Peyer's patch (tissue), 4 donors: ENCODE results near the gene TDRD10. TPM values are rescaled to one million over a fixed set of nuclear protein-coding genes. Genes with fewer than 3 reads are reported as not detected.

Experiments used
- DNase-seq, 3 donors: peaks; one replicate each; pipeline ENCODE4 v3.0.0-alpha.2; 2017 to 2019
- H3K27ac ChIP-seq, 4 donors: fragments of 200-600 bp; sonication (generic); one replicate each; pipeline ENCODE4 v1.5.1; 2016 to 2019
- H3K27me3 ChIP-seq, 2 donors: fragments of 200-600 bp; sonication (generic); one replicate each; pipeline ENCODE4 v1.5.1; 2019
- H3K36me3 ChIP-seq, 3 donors: fragments of 200-600 bp; sonication (generic); one replicate each; pipeline ENCODE4 v1.5.1; 2016 to 2019
- H3K4me1 ChIP-seq, 4 donors: fragments of 200-600 bp; sonication (generic); one replicate each; pipeline ENCODE4 v1.5.1; 2016 to 2019
- H3K4me3 ChIP-seq, 4 donors: fragments of 200-600 bp; sonication (generic); 1 replicate in 3 of 4; 2 replicates in 1 of 4; pipeline ENCODE4 v1.5.1; 2016 to 2019; ENCODE audit warnings: mild to moderate bottlenecking in 1 of 4
- H3K9me3 ChIP-seq, 4 donors: fragments of 200-600 bp; sonication (generic); one replicate each; pipeline ENCODE4 v1.5.1; 2016 to 2019; ENCODE audit warnings: mild to moderate bottlenecking in 1 of 4
- CTCF ChIP-seq, 6 experiments: fragments of 450-650 bp in 4 of 6; fragments of 200-600 bp in 2 of 6; sonication (generic) in 1 of 6; IDR thresholded peaks; one replicate each; pipeline ENCODE4 v1.5.1; 2017 to 2019; ENCODE audit warnings: antibody characterized with exemption in 6 of 6, mild to moderate bottlenecking in 3 of 6, moderate library complexity in 1 of 6
- POLR2A ChIP-seq, 2 donors: fragments of 450-650 bp; IDR thresholded peaks; one replicate each; pipeline ENCODE4 v1.5.1; 2017; ENCODE audit warnings: antibody characterized with exemption in 2 of 2, mild to moderate bottlenecking in 2 of 2, moderate library complexity in 2 of 2
- total RNA-seq, 4 donors: library from RNA; depleted of rRNA; stranded (reverse); fragments of >200 nt; gene quantifications; one replicate each; pipeline ENCODE4 v1.1.0, GENCODE V29; 2016

TDRD10 gene
- total RNA-seq, 4 donors from 2014 or later = 0.53 to 3.5 (median 1.6) TPM; not detected in 1

- Histone ChIP-seq H3K27ac (no peak overlapping the region), H3K36me3 (peaks cover 0 to 62% (median 0%) of the 10 kb centered on the region in 3 donors), H3K4me1 (peaks cover 0 to 16% (median 2%) of the 10 kb centered on the region in 4 donors), H3K9me3 (no peaks in the 10 kb centered on the region), H3K4me3 (no peak overlapping the region), H3K27me3 (no peaks in the 10 kb centered on the region)
- no peak for DNase-seq
- TF ChIP-seq CTCF (IDR thresholded peaks at IDR 0.05) (no peak), POLR2A (IDR thresholded peaks at IDR 0.05) (no peak)
These were observed 42.9 kb upstream of the TDRD10 start for GRCh38 chr1:154459080-154459479.

GRCh38 chr1:154460695-154461260 lies 41.2 kb upstream of the TDRD10 start:
- TF ChIP-seq CTCF (IDR thresholded peaks at IDR 0.05) (no peak), POLR2A (IDR thresholded peaks at IDR 0.05) (no peak)

GRCh38 chr1:154463512-154463990 lies 38.5 kb upstream of the TDRD10 start:
- Histone ChIP-seq H3K36me3 (peaks cover 0 to 38% (median 0%) of the 10 kb centered on the region in 3 donors), H3K4me1 (peaks cover 0 to 16% (median 4%) of the 10 kb centered on the region in 4 donors), H3K27ac (peak overlapping the region; percentile 16 to 58 (median 24)), H3K27me3 (no peaks in the 10 kb centered on the region), H3K4me3 (no peak overlapping the region), H3K9me3 (no peaks in the 10 kb centered on the region)
- no peak for TF ChIP-seq CTCF (IDR thresholded peaks at IDR 0.05)
- no peak for TF ChIP-seq POLR2A (IDR thresholded peaks at IDR 0.05)
- DNase-seq = peak in 2 of 3 donors; percentile 51 to 64

More at GRCh38 chr1:154460695-154461260, 41.2 kb upstream of the TDRD10 start:
- peaks cover 0 to 16% (median 4%) of the 10 kb centered on the region in 4 donors for H3K4me1 ChIP-seq
- no peaks in the 10 kb centered on the region for H3K27me3 ChIP-seq
- H3K9me3 ChIP-seq = no peaks in the 10 kb centered on the region
- peaks cover 0 to 59% (median 0%) of the 10 kb centered on the region in 3 donors for H3K36me3 ChIP-seq
- H3K27ac ChIP-seq = no peak overlapping the region
- DNase-seq = no peak
- no peak overlapping the region for H3K4me3 ChIP-seq

GRCh38 chr1:154465621-154466195 lies 36.3 kb upstream of the TDRD10 start:
- Histone ChIP-seq H3K36me3 (peaks cover 0 to 22% (median 0%) of the 10 kb centered on the region in 3 donors), H3K4me1 (peaks cover 0 to 16% (median 4%) of the 10 kb centered on the region in 4 donors), H3K9me3 (no peaks in the 10 kb centered on the region), H3K27ac (peak overlapping the region in 2 of 4 donors; percentile 40 to 58), H3K27me3 (no peaks in the 10 kb centered on the region), H3K4me3 (no peak overlapping the region)
- no peak for DNase-seq
- TF ChIP-seq CTCF (IDR thresholded peaks at IDR 0.05) (no peak), POLR2A (IDR thresholded peaks at IDR 0.05) (no peak)

GRCh38 chr1:154466206-154466605 lies 35.8 kb upstream of the TDRD10 start:
- no peaks in the 10 kb centered on the region for H3K9me3 ChIP-seq
- H3K4me1 ChIP-seq = peaks cover 0 to 16% (median 4%) of the 10 kb centered on the region in 4 donors
- H3K27ac ChIP-seq = peak overlapping the region in 1 of 4 donors; percentile 40
- H3K36me3 ChIP-seq = peaks cover 0 to 20% (median 0%) of the 10 kb centered on the region in 3 donors
- no peak for TF ChIP-seq POLR2A (IDR thresholded peaks at IDR 0.05)
- no peak for TF ChIP-seq CTCF (IDR thresholded peaks at IDR 0.05)
- no peak for DNase-seq
- no peaks in the 10 kb centered on the region for H3K27me3 ChIP-seq
- no peak overlapping the region for H3K4me3 ChIP-seq
